ENCODE measurements around the gene KRTAP4-9.
"Not testable (repeated sequence)": the region's sequence is repeated elsewhere in the genome, so short reads cannot be mapped to it uniquely, and the experiment has no call there.

GRCh38 chr17:41105347-41105746, at the start of gene KRTAP4-9:
- not testable (repeated sequence) for TF ChIP-seq ZNF274 (IDR thresholded peaks at IDR 0.05; ENCODE audit: low read depth, low read length); YY1 (IDR thresholded peaks at IDR 0.05; ENCODE audit: insufficient read depth, insufficient read length); SUZ12 (IDR thresholded peaks at IDR 0.05; ENCODE audit: extremely low read depth, insufficient read depth, insufficient read length)

Measured in NT2/D1 (cell line).